H9 (cell line): ENCODE results near the gene DAB1. TPM values are rescaled to one million over a fixed set of nuclear protein-coding genes. Genes with fewer than 3 reads are reported as not detected.

Experiments used
- DNase-seq: peaks from one replicate; pipeline ENCODE4 v3.0.0-alpha.2; 2017
- H2AFZ ChIP-seq: one replicate; pipeline ENCODE4 v1.6.1; 2013; ENCODE audit warnings: mild to moderate bottlenecking, low read length, control low read depth, moderate library complexity
- H2AK5ac ChIP-seq: 2 replicates; pipeline ENCODE4 v1.6.1; 2013; ENCODE audit warnings: low read length, control low read depth, mixed read lengths; ENCODE audit not compliant: insufficient read length
- H2BK120ac ChIP-seq: one replicate; pipeline ENCODE4 v1.6.1; 2013; ENCODE audit warnings: low read depth, mild to moderate bottlenecking, low read length, control low read depth, inconsistent platforms; ENCODE audit not compliant: poor library complexity, severe bottlenecking
- H2BK12ac ChIP-seq: 2 replicates; pipeline ENCODE4 v1.6.1; 2013; ENCODE audit warnings: low read length, control low read depth, mixed read lengths, low read depth; ENCODE audit not compliant: insufficient read length
- H2BK15ac ChIP-seq: 2 replicates; pipeline ENCODE4 v1.6.1; 2013; ENCODE audit warnings: low read depth, low read length, control low read depth
- H2BK20ac ChIP-seq: one replicate; pipeline ENCODE4 v1.6.1; 2013; ENCODE audit warnings: low read depth, mild to moderate bottlenecking, low read length, control low read depth, inconsistent platforms; ENCODE audit not compliant: poor library complexity, severe bottlenecking
- H2BK5ac ChIP-seq: 2 replicates; pipeline ENCODE4 v1.6.1; 2013; ENCODE audit warnings: low read length, control low read depth, mixed read lengths; ENCODE audit not compliant: insufficient read length
- H3K14ac ChIP-seq: 2 replicates; pipeline ENCODE4 v1.6.1; 2013; ENCODE audit warnings: low read length, control low read depth; ENCODE audit not compliant: insufficient read depth
- H3K18ac ChIP-seq: 2 replicates; pipeline ENCODE4 v1.6.1; 2013; ENCODE audit warnings: low read depth, mild to moderate bottlenecking, mixed read lengths, low read length, control low read depth; ENCODE audit not compliant: insufficient read length
- H3K23ac ChIP-seq: 2 replicates; pipeline ENCODE4 v1.6.1; 2013; ENCODE audit warnings: low read length, control low read depth, mixed read lengths, low read depth; ENCODE audit not compliant: insufficient read length
- H3K23me2 ChIP-seq: 2 replicates; pipeline ENCODE4 v1.6.1; 2013; ENCODE audit warnings: low read depth, mild to moderate bottlenecking, mixed read lengths, low read length, control low read depth; ENCODE audit not compliant: insufficient read length, poor library complexity, severe bottlenecking
- H3K27ac ChIP-seq: 2 replicates; pipeline ENCODE4 v1.5.1; 2013; ENCODE audit warnings: low read length, control low read depth, mixed read lengths, low read depth; ENCODE audit not compliant: insufficient read length
- H3K27me3 ChIP-seq: 2 replicates; pipeline ENCODE4 v1.6.1; 2013; ENCODE audit warnings: low read length, control low read depth, inconsistent platforms; ENCODE audit not compliant: insufficient read depth
- H3K4ac ChIP-seq: 2 replicates; pipeline ENCODE4 v1.6.1; 2013; ENCODE audit warnings: low read depth, mild to moderate bottlenecking, control low read depth, inconsistent platforms, low read length, moderate library complexity
- H3K4me1 ChIP-seq: 2 replicates; pipeline ENCODE4 v1.6.1; 2013; ENCODE audit warnings: low read length, control low read depth, inconsistent platforms; ENCODE audit not compliant: insufficient read depth
- H3K4me2 ChIP-seq: 2 replicates; pipeline ENCODE4 v1.6.1; 2013; ENCODE audit warnings: low read length, control low read depth, mixed read lengths; ENCODE audit not compliant: insufficient read length, insufficient read depth
- H3K56ac ChIP-seq: 2 replicates; pipeline ENCODE4 v1.6.1; 2013; ENCODE audit warnings: low read depth, mild to moderate bottlenecking, mixed read lengths, low read length, control low read depth; ENCODE audit not compliant: insufficient read length
- H3K79me1 ChIP-seq: 2 replicates; pipeline ENCODE4 v1.6.1; 2013; ENCODE audit warnings: low read depth, mild to moderate bottlenecking, moderate library complexity, low read length, control low read depth, inconsistent platforms; ENCODE audit not compliant: insufficient read depth, poor library complexity, severe bottlenecking
- H3K79me2 ChIP-seq: 2 replicates; pipeline ENCODE4 v1.6.1; 2013; ENCODE audit warnings: low read length, control low read depth, inconsistent platforms; ENCODE audit not compliant: insufficient read depth
- H3K9ac ChIP-seq: 2 replicates; pipeline ENCODE4 v1.6.1; 2013; ENCODE audit warnings: low read length, control low read depth, mixed read lengths; ENCODE audit not compliant: insufficient read length; ENCODE audit errors: extremely low read depth
- H3K9me3 ChIP-seq: one replicate; pipeline ENCODE4 v1.6.1; 2013; ENCODE audit warnings: low read depth, low read length, inconsistent platforms; ENCODE audit not compliant: control insufficient read depth
- H3T11ph ChIP-seq: one replicate; pipeline ENCODE4 v1.6.1; 2013; ENCODE audit warnings: mild to moderate bottlenecking, low read length, control low read depth, inconsistent platforms
- H4K20me1 ChIP-seq: one replicate; pipeline ENCODE4 v1.6.1; 2013; ENCODE audit not compliant: control insufficient read depth, insufficient read length, insufficient read depth
- H4K5ac ChIP-seq: 2 replicates; pipeline ENCODE4 v1.6.1; 2013; ENCODE audit warnings: low read depth, mild to moderate bottlenecking, mixed read lengths, low read length, control low read depth; ENCODE audit not compliant: insufficient read length
- H4K8ac ChIP-seq: replicated peaks from 2 replicates; pipeline ENCODE4 v1.6.1; 2013; ENCODE audit warnings: low read length, control low read depth, mixed read lengths, low read depth; ENCODE audit not compliant: insufficient read length
- H4K91ac ChIP-seq: 2 replicates; pipeline ENCODE4 v1.6.1; 2013; ENCODE audit warnings: low read depth, mild to moderate bottlenecking, moderate library complexity, mixed read lengths, low read length, control low read depth; ENCODE audit not compliant: insufficient read length
- H3K27ac Mint-ChIP-seq, 3 experiments: 2 replicates in 2 of 3; 3 replicates in 1 of 3; pipeline ENCODE4 v1.8.0; 2020 to 2021; ENCODE audit warnings: mixed read lengths in 3 of 3, mild to moderate bottlenecking in 1 of 3, moderate library complexity in 1 of 3
- H3K27me3 Mint-ChIP-seq: 2 replicates; pipeline ENCODE4 v1.8.0; 2021; ENCODE audit warnings: low read depth, mild to moderate bottlenecking, moderate library complexity, mixed read lengths
- H3K36me3 Mint-ChIP-seq, 3 experiments: 2 replicates in 2 of 3; 3 replicates in 1 of 3; pipeline ENCODE4 v1.8.0; 2020 to 2021; ENCODE audit warnings: low read depth in 3 of 3, mixed read lengths in 3 of 3; ENCODE audit not compliant: insufficient read depth in 1 of 3
- H3K4me1 Mint-ChIP-seq, 2 experiments: 2 replicates each; pipeline ENCODE4 v1.8.0; 2020; ENCODE audit warnings: mixed read lengths in 2 of 2
- H3K4me3 Mint-ChIP-seq, 2 experiments: 2 replicates in 1 of 2; 3 replicates in 1 of 2; pipeline ENCODE4 v1.8.0; 2020 to 2021; ENCODE audit warnings: mild to moderate bottlenecking in 2 of 2, mixed read lengths in 2 of 2, moderate library complexity in 1 of 2
- H3K9me3 Mint-ChIP-seq, 2 experiments: 2 replicates in 1 of 2; 3 replicates in 1 of 2; pipeline ENCODE4 v1.8.0; 2020; ENCODE audit warnings: mild to moderate bottlenecking in 2 of 2, mixed read lengths in 2 of 2, moderate library complexity in 1 of 2
- WGBS: extraction: QIAGEN DNeasy Blood & Tissue Kit; methylation state at CpG from one replicate; pipeline ENCODE4 v1.1.7; 2013; ENCODE audit warnings: missing lambda C conversion rate, low lambda C conversion rate, mixed read lengths; ENCODE audit not compliant: insufficient read length; ENCODE audit errors: extremely low coverage; 5-methylcytosine and 5-hydroxymethylcytosine counted together
- total RNA-seq: library from RNA; stranded (reverse); gene quantifications from 2 replicates; pipeline ENCODE4 v1.2.1, GENCODE V29; 2021
- TF ChIP-seq, protein P1 (sequence below): fragments of 200-600 bp; sonication (generic); conservative IDR thresholded peaks from 3 replicates; pipeline ENCODE4 v1.8.0; 2021; ENCODE audit warnings: antibody characterized with exemption, mild to moderate bottlenecking

DAB1 gene
- total RNA-seq, 1 experiment from 2014 or later = 9.3 TPM

DNA sequence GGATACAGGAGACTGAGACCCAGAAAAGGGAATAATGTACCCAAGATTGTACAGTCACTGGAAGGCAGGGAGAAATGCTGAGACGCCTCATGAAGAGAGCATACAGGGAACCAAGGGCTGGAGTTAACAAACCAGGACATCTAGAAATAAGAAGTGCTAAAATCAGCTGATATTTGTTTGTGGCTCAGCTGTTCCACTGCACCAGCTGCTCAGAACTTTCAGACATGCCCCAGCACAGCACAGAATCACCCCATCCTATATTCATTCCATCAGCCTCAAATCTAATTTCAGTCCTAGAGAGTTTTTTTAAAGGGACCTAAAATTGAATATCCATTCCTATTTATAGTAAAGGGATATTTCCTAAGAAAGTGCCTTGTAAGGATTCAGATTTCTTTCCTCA is 60.2 kb downstream of the DAB1 start:
- H2BK5ac ChIP-seq = no peak overlapping the region

More for the DNA sequence above, 60.2 kb downstream of the DAB1 start:
- Histone ChIP-seq H3K4ac (no peak overlapping the region), H3T11ph (no peak overlapping the region), H3K4me2 (no peak overlapping the region), H4K20me1 (no peaks in the 10 kb centered on the region), H3K27me3 (no peaks in the 10 kb centered on the region), H3K79me2 (no peaks in the 10 kb centered on the region), H2AFZ (no peak overlapping the region), H3K56ac (no peak overlapping the region), H3K9me3 (no peaks in the 10 kb centered on the region), H3K4me1 (no peaks in the 10 kb centered on the region), H2BK20ac (no peak overlapping the region), H2AK5ac (no peak overlapping the region), H3K79me1 (no peaks in the 10 kb centered on the region), H3K23ac (no peak overlapping the region), H4K8ac (no peak overlapping the region), H2BK120ac (no peak overlapping the region), H3K14ac (no peak overlapping the region), H4K5ac (no peak overlapping the region), H4K91ac (no peak overlapping the region), H3K18ac (no peak overlapping the region), H3K9ac (no peak overlapping the region), H2BK12ac (no peak overlapping the region), H2BK15ac (no peak overlapping the region), H3K23me2 (no peaks in the 10 kb centered on the region), H3K27ac (no peak overlapping the region)
- Mint-ChIP-seq H3K27me3 (no peaks in the 10 kb centered on the region), H3K4me3 (no peak overlapping the region), H3K9me3 (peaks cover 12 to 13% of the 10 kb centered on the region in 2 experiments), H3K36me3 (peaks cover 8 to 15% (median 14%) of the 10 kb centered on the region in 3 experiments), H3K27ac (no peak overlapping the region), H3K4me1 (peaks cover 3 to 6% of the 10 kb centered on the region in 2 experiments; a peak in 1 of 4 replicates)
- DNase-seq = no peak
- no CpG with 5 or more reads among the region's 1 CpG for WGBS
- TF ChIP-seq, protein P1, sequence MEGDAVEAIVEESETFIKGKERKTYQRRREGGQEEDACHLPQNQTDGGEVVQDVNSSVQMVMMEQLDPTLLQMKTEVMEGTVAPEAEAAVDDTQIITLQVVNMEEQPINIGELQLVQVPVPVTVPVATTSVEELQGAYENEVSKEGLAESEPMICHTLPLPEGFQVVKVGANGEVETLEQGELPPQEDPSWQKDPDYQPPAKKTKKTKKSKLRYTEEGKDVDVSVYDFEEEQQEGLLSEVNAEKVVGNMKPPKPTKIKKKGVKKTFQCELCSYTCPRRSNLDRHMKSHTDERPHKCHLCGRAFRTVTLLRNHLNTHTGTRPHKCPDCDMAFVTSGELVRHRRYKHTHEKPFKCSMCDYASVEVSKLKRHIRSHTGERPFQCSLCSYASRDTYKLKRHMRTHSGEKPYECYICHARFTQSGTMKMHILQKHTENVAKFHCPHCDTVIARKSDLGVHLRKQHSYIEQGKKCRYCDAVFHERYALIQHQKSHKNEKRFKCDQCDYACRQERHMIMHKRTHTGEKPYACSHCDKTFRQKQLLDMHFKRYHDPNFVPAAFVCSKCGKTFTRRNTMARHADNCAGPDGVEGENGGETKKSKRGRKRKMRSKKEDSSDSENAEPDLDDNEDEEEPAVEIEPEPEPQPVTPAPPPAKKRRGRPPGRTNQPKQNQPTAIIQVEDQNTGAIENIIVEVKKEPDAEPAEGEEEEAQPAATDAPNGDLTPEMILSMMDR = no peak
